Activated CD4-positive, CD25-positive, alpha-beta regulatory T cell (primary cell): ENCODE measurements around the gene PIK3C2G.
"Not testable (repeated sequence)": the region's sequence is repeated elsewhere in the genome, so short reads cannot be mapped to it uniquely, and the experiment has no call there.

Experiments
- DNase-seq, 4 experiments: peaks; one replicate each; lab custom pipeline; 2025; lab: John Stamatoyannopoulos, UW

Gene PIK3C2G

DNA sequence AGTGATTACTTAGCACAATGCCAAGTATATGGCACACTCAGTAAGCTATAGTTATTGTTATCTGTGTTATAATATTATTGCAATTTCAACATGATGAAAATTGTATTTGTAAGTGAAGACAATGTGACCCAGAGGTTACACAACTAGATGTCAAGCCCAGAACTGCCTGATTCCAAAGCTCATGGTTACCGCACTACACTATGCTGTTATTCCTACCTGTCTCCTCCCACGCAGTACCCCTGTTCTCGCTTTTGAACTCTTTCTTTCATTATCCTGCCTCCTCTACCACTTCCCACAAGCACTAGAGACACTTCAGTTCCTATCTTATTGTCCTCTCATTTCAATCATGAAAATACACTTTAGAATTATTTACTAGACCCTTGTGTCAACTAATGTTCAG is 383.2 kb downstream of the PIK3C2G start:
- DNase-seq = no peak

DNA sequence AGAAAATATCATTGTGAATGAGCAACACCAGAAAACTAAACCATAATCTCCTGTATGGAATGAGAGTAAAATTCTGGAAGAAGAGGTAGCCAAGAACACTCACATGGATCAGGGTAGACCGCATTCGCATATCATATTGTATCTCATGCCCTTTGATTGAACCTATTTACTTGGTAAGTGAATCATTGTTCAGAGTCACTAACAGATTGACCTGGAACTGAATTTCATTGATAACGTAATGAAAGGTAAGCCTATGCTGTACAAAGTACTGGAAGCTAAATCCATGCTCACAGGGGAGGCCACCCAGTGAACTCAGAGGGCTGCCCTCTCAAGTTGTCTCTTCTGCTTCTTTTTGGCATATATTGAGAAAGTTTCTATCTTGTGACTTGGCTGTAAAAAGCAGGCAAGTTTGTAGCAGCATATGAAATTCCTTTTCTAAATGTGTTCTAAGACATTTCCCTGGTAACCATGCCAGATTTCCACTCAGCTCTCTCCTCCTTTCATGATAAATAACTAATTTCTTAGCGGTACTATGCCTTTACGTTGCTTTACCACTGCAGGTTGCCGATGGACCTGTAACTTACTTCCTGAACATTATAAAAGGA is 385.1 kb downstream of the PIK3C2G start:
- no peak for DNase-seq

DNA sequence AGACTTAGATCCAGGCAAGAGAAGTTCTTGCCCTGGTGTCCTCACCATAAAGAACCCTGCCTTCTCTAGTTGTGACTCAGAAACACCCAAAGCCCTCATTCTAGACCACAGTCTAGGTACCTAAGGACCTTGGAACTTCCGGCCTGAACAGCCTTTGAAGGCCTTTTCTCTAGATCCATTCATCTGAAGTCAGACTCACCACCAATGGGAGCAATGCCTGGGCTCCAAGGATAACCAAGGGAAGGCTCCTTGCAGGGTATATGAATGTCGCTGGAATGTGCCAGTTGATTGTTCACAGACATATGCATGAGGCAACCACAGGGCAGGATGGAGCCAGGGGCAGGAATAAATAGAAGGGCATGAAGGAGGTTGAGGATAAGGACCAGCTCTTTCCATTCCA is 390.2 kb downstream of the PIK3C2G start:
- no peak for DNase-seq

DNA sequence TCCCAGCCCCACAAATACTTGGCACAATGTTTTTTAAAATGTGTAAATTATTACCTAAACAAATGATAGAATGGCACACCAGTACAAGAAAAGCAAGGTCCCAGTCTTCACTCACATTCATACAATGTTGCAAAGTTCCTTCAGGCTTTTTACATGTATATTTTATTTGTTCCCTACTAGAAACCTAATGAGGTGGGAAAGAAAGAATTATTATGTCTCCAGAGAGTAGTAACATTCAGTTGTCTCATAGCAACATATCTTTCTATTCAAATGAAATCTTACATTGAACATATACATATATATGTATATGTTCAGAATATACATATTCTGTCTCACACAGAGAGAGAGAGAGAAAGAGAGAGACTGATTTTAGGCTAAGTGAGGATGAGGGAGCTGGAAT is 391.3 kb downstream of the PIK3C2G start:
- no peak for DNase-seq

DNA sequence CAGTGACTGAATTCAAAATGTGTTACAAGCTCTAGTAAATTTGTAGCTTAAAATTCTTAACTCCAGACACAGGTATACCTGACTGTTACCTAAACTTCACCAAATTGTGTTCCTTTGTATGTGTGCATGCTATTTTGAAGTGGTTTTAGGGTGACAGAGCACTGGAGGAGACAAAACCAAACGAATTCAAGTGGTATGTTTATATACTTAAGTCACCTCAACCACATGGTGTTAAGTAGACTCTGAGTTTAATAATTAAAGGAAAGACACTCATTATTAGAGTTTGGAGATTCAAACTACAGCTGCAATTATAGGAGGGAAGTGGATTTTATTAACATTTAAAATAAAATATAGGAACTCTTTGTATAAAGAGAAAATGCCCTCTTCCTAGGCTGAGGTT is 392.1 kb downstream of the PIK3C2G start:
- DNase-seq = no peak

DNA sequence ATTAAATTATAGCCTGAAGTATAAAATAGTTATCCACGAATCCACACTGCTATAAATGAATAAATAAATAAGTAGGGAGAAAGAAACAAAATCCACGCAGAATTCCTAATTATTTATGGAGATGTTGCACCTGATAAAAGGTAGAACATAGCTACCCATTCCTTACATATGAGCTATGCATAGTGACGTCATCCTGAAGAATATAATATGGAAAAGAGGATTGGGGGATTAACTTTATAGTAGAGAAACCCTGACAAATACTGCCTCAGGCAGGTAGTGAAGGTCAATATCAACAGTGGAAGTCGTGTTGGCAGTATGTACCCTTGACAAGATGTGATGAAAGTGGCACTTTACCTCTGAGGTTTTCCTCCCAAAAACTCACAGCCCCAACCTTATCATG is 394.0 kb downstream of the PIK3C2G start:
- no peak for DNase-seq

DNA sequence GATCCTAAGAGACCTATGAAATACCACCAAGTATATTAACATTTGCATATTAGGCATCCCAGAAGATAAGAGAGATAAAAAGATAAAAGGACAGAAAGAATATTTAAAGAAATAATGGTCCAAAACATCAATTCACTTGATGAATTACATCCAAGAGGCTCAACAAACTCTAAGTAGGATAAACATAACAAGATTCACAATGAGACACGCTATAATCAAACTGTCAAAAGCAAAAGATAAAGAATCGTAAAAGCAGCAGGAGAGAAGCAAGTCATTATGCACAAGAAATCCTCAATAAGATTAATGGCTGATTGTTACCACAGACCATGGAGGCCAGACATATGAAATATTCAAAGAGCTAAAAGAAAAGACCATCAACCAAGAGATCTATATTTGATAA is 396.9 kb downstream of the PIK3C2G start:
- no peak for DNase-seq

DNA sequence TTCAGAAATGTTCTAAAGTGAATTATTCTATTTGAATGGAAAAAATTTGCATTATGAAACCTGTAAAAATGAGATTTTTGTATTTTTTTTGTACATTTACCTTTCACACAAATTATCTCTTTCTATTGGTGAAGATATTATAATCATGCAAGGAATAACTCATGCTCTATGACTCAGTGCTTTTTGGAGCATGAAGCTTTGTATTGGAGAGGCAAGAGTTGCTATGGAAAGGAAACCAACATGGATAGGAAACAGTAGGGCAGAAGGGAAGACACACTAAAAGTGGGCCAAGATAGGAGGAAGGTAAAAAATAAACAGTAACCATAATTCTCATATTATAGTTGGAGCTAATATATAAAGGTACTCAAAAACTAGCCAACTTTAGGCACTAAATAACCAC is 397.5 kb downstream of the PIK3C2G start:
- DNase-seq = no peak

DNA sequence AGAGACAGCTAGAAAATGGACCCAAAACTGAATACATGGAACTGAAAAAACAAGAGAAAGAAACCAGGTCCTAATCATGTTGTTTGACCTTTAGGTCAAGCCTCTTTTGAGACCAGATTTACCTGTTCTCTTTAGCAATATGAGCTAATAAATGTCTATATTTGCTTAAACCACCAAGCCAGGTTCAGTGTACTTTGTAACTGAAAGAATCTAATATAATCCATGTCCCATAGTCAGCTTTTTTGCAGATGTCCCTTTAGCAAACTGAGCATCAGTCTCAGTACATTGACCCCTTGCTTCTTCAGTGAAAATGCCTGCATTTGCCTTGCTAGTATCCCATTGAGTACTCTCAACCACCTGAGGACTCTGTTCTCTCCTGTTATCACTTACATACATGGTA is 414.8 kb downstream of the PIK3C2G start:
- DNase-seq = no peak

DNA sequence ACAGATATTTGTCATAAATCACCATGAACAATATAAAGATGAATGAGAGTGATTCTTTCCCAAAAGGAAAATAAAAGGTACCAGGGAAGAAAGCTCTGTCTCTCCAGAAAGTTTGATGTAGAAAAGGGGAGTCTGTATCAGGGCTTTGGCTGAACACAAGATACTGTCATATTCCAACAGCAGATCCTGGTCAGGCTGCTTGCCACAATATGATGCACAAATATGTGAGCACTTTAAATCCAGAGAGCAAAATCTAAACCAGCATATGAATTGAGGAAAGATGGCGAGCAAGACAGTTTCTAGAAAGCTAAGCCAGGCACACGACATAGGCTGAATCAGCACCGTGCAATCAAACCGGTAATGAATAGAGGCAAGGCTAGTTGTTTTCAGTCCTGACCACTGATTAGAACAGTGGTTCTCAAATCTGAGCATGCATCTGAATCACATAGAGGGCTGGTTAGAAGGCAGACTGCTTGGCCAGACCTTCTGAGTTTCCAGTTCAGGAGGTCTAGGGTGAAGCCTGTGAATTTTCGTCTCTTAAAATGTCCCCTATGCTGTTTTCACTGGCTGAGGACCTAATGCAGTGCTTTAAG is 415.8 kb downstream of the PIK3C2G start:
- no peak for DNase-seq

DNA sequence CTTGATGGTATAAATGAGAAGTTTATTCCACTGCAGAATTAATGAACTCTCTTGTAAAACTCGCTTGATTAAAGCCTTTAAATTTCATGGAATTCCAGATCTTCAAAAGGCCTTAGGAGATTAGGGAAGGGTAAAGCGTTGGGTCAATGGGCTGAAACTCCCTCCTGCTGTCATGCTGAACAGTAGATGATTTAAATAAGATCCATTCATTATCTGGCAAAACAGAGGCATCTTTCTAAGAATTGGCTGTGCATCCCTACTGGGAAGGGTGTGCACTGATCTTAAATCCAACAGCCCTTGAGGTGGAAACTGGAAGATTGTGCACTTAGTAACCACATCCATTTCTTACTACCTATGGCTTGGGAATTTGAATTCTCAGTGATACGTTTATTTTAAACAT is 420.5 kb downstream of the PIK3C2G start:
- no peak for DNase-seq

DNA sequence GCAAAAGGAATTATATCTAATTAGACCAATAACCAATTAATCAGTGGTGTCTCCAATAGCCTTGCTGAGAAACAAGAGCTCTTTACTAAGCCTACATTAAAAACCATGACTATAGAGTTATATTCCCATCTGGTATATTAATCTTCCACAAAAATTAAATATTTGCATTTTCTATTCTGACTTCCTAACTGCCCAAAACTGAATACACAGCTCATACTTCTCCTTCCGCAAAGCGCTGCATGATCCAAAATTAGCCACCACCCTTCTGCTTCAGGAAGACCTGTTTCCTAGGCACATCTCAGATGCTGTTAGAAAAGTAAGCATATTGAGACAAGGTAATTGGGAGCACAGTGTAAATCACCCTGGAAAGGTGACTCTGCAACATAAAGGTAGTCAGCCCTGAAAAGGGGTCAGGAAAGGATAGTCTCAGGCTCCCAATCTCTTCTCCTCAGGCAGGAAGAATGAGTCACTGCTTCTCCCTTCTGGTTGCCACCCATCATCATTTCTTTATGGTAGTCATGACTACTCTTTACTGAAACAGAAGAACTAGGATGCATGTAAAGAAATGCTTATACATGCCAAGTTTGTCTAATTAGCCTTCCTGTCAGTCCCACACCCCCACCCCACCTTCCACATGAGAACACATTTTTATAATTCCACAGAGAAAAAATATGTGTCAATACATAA is 422.2 kb downstream of the PIK3C2G start:
- DNase-seq = no peak

DNA sequence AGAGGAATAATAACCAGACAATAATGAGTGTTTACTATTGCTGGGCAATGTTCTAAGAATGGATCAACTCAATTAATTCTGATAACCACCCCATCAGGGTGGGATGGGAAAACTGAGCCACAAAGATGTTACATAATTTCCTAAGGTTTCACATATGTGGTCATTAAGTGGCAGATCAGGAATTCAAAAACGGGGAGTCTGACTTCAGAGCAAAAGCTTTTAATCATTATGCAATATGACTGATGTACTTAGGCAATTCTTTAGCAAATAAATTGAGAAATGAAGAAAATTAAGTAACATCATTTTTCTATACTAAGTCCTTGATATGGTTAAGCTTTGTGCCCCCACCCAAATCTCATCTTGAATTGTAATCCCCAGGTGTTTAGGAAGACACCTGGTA is 423.1 kb downstream of the PIK3C2G start:
- no peak for DNase-seq

DNA sequence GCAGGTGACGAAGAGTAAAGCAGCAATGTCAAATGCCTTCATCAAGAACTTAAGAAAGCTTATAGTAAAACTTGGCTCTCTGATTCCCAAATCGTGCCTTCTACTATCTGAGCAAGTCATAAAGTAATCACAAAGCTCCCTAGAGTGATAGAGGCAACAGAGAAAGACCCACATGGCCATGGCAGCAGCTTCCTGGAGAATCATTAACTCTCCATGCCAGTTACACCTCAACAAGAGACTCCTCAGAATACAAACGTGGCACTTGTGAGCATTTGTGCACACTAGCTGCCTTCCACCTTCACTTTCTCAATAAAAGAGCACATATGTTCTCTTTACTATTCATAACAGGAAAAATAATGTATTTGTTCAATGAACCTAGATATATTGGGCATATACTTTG is 428.5 kb downstream of the PIK3C2G start:
- no peak for DNase-seq

DNA sequence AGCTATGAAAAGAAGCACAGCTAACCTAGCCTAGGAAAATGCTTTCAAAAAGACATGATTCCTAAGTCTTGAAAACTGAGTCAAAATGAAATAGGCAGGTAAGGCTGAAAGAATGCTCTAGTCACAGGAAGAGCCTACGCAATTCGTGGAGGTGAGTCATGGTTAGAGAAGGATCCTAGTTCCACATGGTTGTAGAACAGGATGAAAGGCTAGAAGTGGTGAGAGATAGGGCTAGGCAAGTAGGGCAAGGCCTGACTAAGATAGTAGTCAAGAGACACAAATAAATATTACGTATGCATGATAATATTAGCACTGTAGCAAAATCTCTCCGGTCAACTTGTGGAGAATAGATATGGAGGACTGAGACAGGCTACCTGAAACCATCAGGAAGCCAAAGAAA is 429.3 kb downstream of the PIK3C2G start:
- no peak for DNase-seq

DNA sequence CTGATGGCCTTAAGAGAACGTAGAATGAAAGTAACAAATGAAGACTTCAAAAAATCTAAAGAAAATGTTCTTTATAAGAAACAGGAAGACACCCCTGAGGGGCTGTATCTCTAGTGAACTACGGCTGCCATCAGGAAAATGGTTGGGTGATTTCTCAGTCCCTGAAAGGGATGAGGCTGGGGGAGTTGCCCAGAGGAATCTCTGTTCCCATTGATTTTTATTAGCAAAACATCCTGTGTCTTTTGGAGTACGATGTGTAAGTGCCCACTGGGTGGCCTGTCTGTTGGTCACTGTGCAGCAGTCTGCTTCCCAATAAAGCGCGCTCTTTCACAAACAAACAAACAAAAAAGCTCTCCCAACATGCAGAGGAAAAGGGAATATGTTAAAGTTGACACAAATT is 432.7 kb downstream of the PIK3C2G start:
- not testable (repeated sequence) for DNase-seq

DNA sequence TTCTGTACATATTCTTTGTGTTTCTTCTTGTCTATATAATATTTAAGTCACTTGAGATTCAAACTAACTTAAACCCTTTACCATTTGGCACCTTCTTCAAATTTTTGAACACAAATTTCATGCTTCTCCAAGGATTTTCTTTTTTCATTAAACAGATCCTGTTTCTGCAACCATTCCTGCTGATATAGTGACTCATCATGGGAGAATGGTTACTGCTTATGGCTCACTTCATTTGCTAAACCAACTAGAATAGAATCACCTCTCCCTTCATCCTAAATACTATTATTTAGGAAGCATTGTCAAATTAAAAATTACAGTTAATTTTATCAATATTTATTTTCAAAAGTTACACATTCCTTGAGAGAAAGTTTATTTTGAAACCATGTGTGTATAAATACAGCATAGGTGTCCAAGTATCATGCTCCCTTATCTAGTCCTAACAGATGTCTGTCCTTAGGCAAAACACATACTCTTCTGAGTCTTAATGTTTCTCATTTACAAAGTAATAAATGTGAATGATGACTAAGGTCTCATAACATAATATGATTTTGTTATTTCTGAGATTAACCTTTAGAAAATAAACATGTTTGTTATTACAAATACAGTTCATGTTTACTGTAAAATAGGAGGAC is 435.8 kb downstream of the PIK3C2G start:
- no peak for DNase-seq
